Uterus (tissue), 4 donors: ENCODE measurements around the gene MAIP1. TPM values are rescaled to one million over a fixed set of nuclear protein-coding genes. Genes with fewer than 3 reads are reported as not detected.

Experiments used
- DNase-seq, 2 donors: peaks; one replicate each; pipeline ENCODE4 v3.0.0-alpha.2; 2019 to 2020
- H3K27ac ChIP-seq, 2 donors: fragments of 200-600 bp; sonication (generic); 1 replicate in 1 of 2; 2 replicates in 1 of 2; pipeline ENCODE4 v1.5.1; 2016 to 2018
- H3K27me3 ChIP-seq, 2 donors: fragments of 200-600 bp; sonication (generic); one replicate each; pipeline ENCODE4 v1.5.1; 2018 to 2019; ENCODE audit warnings: control low read depth in 1 of 2
- H3K36me3 ChIP-seq, 2 donors: fragments of 200-600 bp; sonication (generic); one replicate each; pipeline ENCODE4 v1.5.1; 2019; ENCODE audit warnings: control low read depth in 1 of 2
- H3K4me1 ChIP-seq, 2 donors: fragments of 200-600 bp; sonication (generic); one replicate each; pipeline ENCODE4 v1.5.1; 2018 to 2019; ENCODE audit warnings: control low read depth in 1 of 2
- H3K4me3 ChIP-seq, 2 donors: fragments of 200-600 bp; sonication (generic); 1 replicate in 1 of 2; 2 replicates in 1 of 2; pipeline ENCODE4 v1.5.1; 2018 to 2019; ENCODE audit warnings: mild to moderate bottlenecking in 1 of 2
- H3K9me3 ChIP-seq, 2 donors: fragments of 200-600 bp; sonication (generic); one replicate each; pipeline ENCODE4 v1.5.1; 2019; ENCODE audit warnings: control low read depth in 1 of 2
- POLR2A ChIP-seq, 2 donors: fragments of 450-650 bp; IDR thresholded peaks; one replicate each; pipeline ENCODE4 v1.6.1; 2016; ENCODE audit warnings: antibody characterized with exemption in 2 of 2, mild to moderate bottlenecking in 1 of 2, moderate library complexity in 1 of 2
- intact Hi-C: fragments of 100-400 bp; cut with DNase I; formaldehyde crosslinking; loops from one replicate; pipeline ENCODE4 v1.15.1; 2023; ENCODE audit warnings: low total_unique reads
- total RNA-seq, 4 donors: library from RNA; depleted of rRNA in 3 of 4; stranded (reverse); fragments of >200 nt in 3 of 4; gene quantifications; one replicate each; pipeline versions ENCODE4 v1.1.0 to v1.2.4, GENCODE V29; 2014 to 2023
- TF ChIP-seq, protein P1 (sequence below), 4 experiments: fragments of 200-600 bp in 2 of 4; fragments of 450-650 bp in 2 of 4; sonication (generic) in 2 of 4; IDR thresholded peaks; one replicate each; pipeline ENCODE4 v1.5.1; 2016 to 2019; ENCODE audit warnings: antibody characterized with exemption in 4 of 4, mild to moderate bottlenecking in 2 of 4, moderate library complexity in 1 of 4
- donor health status: DM: yes; HTN: yes; CAD: no.

The MAIP1 gene, protein sequence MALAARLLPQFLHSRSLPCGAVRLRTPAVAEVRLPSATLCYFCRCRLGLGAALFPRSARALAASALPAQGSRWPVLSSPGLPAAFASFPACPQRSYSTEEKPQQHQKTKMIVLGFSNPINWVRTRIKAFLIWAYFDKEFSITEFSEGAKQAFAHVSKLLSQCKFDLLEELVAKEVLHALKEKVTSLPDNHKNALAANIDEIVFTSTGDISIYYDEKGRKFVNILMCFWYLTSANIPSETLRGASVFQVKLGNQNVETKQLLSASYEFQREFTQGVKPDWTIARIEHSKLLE
- 10 to 100 TPM; 14.9 to 44.1 (median 16.4) TPM for total RNA-seq

DNA sequence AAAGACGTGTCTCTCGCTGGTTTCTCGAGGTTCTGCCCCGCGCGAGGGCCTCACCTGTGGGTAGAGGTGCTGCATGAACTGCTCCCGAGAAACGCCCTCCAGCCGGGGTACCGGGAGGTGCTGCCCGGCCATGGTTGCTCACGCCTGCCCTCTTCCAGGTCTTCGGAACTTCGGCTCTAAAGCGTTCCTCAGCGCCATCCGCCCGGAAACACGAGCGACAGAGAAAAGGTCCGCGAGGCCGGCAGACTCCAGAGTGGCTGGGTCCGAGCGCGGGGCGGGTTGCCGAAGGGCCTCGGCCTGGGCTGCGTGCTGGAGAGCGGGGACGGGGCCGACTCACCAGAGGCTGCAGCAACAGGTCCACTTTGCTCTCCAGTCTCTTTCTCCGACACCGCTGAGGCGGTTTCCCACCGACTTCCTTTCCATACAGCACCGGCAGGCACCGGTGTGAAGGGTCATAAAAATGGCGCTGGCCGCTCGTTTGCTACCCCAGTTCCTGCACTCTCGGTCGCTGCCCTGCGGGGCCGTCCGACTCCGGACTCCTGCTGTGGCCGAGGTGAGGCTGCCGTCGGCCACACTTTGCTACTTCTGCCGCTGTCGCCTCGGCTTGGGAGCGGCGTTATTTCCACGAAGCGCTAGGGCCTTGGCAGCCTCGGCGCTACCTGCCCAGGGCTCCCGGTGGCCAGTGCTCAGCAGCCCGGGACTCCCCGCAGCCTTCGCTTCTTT, at the start of gene MAIP1, which contains the start of gene TYW5:
Gene MAIP1, plus strand, starts transcription at position 244 of the 723 bp plus-strand sequence. Its CDS starts 217 bp downstream, at position 461.
Gene TYW5, minus strand, starts transcription at position 153 of the 723 bp plus-strand sequence. Its CDS starts 21 bp downstream, at position 132.
- Histone ChIP-seq H3K4me1 (peaks cover 0 to 11% of the 10 kb centered on the region in 2 donors), H3K36me3 (no peaks in the 10 kb centered on the region), H3K4me3 (peak within 1 kb of the TSS; percentile 73 to 77), H3K27me3 (no peaks in the 10 kb centered on the region), H3K9me3 (no peaks in the 10 kb centered on the region), H3K27ac (peak within 1 kb of the TSS; percentile 78 to 87)
- intact Hi-C loops = no loop called here
- peak; percentile 67 to 76 for DNase-seq
- TF ChIP-seq, protein P1, sequence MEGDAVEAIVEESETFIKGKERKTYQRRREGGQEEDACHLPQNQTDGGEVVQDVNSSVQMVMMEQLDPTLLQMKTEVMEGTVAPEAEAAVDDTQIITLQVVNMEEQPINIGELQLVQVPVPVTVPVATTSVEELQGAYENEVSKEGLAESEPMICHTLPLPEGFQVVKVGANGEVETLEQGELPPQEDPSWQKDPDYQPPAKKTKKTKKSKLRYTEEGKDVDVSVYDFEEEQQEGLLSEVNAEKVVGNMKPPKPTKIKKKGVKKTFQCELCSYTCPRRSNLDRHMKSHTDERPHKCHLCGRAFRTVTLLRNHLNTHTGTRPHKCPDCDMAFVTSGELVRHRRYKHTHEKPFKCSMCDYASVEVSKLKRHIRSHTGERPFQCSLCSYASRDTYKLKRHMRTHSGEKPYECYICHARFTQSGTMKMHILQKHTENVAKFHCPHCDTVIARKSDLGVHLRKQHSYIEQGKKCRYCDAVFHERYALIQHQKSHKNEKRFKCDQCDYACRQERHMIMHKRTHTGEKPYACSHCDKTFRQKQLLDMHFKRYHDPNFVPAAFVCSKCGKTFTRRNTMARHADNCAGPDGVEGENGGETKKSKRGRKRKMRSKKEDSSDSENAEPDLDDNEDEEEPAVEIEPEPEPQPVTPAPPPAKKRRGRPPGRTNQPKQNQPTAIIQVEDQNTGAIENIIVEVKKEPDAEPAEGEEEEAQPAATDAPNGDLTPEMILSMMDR (IDR thresholded peaks at IDR 0.05) = peak; percentile 3 to 42 (median 22)
- peak in 1 of 2 donors; percentile 57 for TF ChIP-seq POLR2A (IDR thresholded peaks at IDR 0.05)

DNA sequence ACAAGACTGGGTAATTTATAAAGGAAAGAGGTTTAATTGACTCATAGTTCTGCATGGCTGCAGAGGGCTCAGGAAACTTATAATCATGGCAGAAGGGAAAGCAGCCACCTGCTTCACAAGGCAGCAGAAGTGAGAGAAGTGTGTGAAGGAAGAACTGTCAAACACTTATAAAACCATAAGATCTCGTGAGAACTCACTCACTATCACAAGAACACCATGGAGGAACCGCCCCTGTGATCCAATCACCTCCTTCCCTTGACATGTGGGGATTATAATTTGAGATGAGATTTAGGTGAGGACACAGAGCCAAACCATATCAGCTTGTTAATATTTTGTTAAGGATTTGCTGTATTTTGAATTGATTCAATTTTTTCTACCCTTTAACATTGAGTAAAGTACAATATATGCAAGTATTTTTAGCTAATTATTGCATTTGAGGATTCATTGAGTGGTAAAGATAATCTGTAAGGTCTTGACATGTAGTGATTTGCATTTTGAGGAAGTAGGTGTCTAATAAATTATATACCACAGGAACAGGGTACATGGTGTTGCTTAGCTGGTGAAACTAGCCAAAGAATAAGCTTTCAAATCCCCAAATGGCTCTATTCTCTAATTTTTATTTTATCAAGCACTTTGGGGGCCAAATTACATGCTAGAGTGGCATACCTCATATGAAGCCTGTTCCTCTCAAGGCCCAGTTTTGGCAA, 48.2 kb upstream of the MAIP1 start:
- no peak overlapping the region for H3K27ac ChIP-seq
- no peaks in the 10 kb centered on the region for H3K36me3 ChIP-seq
- H3K9me3 ChIP-seq = no peaks in the 10 kb centered on the region
- TF ChIP-seq POLR2A (IDR thresholded peaks at IDR 0.05) = no peak
- TF ChIP-seq, protein P1 (IDR thresholded peaks at IDR 0.05) = no peak
- intact Hi-C loops = no loop called here
- DNase-seq = no peak
- no peaks in the 10 kb centered on the region for H3K27me3 ChIP-seq
- peaks cover 0 to 5% of the 10 kb centered on the region in 2 donors for H3K4me1 ChIP-seq
- no peak overlapping the region for H3K4me3 ChIP-seq

DNA sequence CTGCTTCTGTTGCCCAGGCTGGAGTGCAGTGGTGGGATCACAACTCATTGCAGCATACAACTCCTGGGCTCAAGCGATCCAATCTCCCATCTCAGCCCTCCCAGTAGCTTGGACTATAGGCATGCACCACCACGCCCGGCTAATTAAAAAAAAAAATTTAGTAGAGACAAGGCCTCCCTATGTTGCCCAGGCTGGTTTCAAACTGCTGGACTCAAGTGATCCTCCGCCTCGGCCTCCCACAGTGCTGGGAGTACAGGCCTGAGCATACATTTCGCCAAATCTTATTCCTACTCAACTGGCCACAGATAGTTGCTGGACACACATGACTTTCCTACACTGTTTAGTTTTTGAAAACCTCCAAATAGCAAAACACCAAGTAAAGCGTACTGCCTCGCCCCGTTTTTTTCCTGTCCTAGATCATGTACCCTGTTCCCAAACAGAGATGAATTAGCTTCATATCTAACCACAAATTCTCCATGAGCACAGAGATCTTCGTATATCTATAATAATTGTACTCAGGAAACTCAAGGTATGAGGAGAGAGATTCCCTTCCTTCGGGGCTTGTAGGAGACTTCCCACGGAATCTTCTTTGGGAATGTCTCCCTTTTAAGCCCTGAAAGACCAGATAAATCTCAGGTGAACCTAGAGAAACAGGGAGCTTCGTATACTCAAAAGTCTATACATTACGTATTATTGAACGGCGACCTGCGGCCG, 44.9 kb upstream of the MAIP1 start:
- Histone ChIP-seq H3K36me3 (no peaks in the 10 kb centered on the region), H3K4me3 (peak overlapping the region; percentile 97 to 98), H3K27ac (peak overlapping the region; percentile 97 to 98), H3K4me1 (peaks cover 0 to 5% of the 10 kb centered on the region in 2 donors), H3K9me3 (no peaks in the 10 kb centered on the region), H3K27me3 (no peaks in the 10 kb centered on the region)
- intact Hi-C loops = no loop called here
- DNase-seq = no peak
- TF ChIP-seq POLR2A (IDR thresholded peaks at IDR 0.05) = no peak
- TF ChIP-seq, protein P1 (IDR thresholded peaks at IDR 0.05) = no peak

DNA sequence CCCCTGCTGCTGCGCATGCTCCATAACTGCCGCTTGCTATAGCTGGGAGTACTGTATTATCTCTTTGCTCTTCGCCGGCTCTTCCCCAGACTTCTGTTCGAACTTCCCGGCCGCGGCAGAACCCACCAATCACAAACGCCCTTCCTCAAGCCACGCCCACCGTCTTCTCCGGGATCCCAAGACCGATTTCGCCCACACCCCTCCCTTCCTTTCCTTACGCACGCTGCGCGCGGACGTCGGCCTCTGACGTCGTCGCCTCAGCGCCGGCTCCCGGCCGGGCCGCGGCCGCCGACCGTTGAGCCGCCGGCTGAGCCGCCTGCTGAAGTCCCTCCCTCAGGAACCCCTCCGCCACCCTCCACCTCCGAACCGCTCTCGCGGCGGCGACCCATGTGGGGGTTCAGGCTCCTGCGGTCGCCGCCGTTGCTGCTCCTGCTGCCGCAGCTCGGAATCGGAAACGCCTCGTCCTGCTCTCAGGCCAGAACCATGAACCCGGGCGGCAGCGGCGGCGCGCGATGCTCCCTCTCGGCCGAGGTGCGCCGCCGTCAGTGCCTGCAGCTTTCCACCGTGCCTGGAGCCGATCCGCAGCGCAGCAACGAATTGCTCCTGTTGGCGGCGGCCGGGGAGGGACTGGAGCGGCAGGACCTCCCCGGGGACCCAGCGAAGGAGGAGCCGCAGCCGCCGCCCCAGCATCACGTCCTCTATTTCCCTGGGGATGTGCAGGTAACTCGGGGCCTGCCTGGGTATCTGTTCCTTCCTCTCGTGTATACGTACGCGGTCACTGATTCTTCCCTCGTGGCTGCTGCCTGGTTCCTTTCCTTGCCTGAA, 44.1 kb upstream of the MAIP1 start, which contains the start of gene C2orf69:
Gene C2orf69, plus strand, starts transcription at position 242 of the 825 bp plus-strand sequence. Its CDS starts 146 bp downstream, at position 388.
- Histone ChIP-seq H3K36me3 (no peaks in the 10 kb centered on the region), H3K4me1 (peaks cover 0 to 5% of the 10 kb centered on the region in 2 donors), H3K4me3 (peak within 1 kb of the TSS; percentile 97 to 98), H3K27me3 (no peaks in the 10 kb centered on the region), H3K27ac (peak within 1 kb of the TSS; percentile 97 to 98), H3K9me3 (no peaks in the 10 kb centered on the region)
- DNase-seq = peak; percentile 96 to 97
- TF ChIP-seq POLR2A (IDR thresholded peaks at IDR 0.05) = peak; percentile 76 to 91
- TF ChIP-seq, protein P1 (IDR thresholded peaks at IDR 0.05) = peak in 1 of 4 experiments; percentile 2
- intact Hi-C loops = no loop called here
